NB4 (cell line): ENCODE measurements around the gene RGS17.
"Not testable (repeated sequence)": the region's sequence is repeated elsewhere in the genome, so short reads cannot be mapped to it uniquely, and the experiment has no call there.

Experiments used
- DNase-seq: peaks from one replicate; pipeline ENCODE4 v3.0.0; 2010; ENCODE audit warnings: low read depth
- H3K4me3 ChIP-seq: one replicate; pipeline ENCODE4 v1.5.1; 2011; ENCODE audit warnings: mild to moderate bottlenecking, low read depth, low read length, moderate library complexity
- MYC ChIP-seq: IDR thresholded peaks from 2 replicates; pipeline ENCODE4 v1.6.1; 2011; ENCODE audit warnings: low read depth, low read length
- POLR2A ChIP-seq: IDR thresholded peaks from 2 replicates; pipeline ENCODE4 v1.6.1; 2011; ENCODE audit warnings: mild to moderate bottlenecking; ENCODE audit not compliant: insufficient read length; ENCODE audit errors: extremely low read depth
- TF ChIP-seq, protein P1 (sequence below): IDR thresholded peaks from 2 replicates; pipeline ENCODE4 v1.6.1; 2011; ENCODE audit warnings: low read depth, low read length
- TF ChIP-seq, protein P2 (sequence below): IDR thresholded peaks from one replicate; pipeline ENCODE4 v1.5.1; 2012; ENCODE audit warnings: low read depth, low read length

Gene RGS17

DNA sequence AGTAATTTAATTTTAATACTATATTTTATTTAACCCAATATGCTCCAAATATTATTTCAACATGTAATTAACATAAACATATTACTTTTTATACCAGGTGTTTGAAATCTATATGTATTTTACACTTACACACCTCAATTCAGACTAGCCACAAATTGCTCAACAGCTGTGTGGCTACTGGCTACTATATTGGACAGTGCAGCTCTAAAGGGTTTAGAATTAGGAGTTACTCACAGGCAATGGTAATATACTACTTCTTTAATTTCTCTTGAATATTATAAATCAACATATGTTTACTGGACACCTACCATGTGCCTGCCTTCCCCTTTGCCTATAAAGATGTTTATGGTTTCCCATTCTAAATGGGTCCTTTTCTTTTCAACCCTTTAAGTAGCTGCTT, 130.8 kb downstream of the RGS17 start:
- peak overlapping the region; percentile 44 for H3K4me3 ChIP-seq
- no peak for DNase-seq
- no peak for TF ChIP-seq MYC
- TF ChIP-seq POLR2A = no peak
- TF ChIP-seq, protein P1, sequence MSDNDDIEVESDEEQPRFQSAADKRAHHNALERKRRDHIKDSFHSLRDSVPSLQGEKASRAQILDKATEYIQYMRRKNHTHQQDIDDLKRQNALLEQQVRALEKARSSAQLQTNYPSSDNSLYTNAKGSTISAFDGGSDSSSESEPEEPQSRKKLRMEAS = no peak
- TF ChIP-seq, protein P2, sequence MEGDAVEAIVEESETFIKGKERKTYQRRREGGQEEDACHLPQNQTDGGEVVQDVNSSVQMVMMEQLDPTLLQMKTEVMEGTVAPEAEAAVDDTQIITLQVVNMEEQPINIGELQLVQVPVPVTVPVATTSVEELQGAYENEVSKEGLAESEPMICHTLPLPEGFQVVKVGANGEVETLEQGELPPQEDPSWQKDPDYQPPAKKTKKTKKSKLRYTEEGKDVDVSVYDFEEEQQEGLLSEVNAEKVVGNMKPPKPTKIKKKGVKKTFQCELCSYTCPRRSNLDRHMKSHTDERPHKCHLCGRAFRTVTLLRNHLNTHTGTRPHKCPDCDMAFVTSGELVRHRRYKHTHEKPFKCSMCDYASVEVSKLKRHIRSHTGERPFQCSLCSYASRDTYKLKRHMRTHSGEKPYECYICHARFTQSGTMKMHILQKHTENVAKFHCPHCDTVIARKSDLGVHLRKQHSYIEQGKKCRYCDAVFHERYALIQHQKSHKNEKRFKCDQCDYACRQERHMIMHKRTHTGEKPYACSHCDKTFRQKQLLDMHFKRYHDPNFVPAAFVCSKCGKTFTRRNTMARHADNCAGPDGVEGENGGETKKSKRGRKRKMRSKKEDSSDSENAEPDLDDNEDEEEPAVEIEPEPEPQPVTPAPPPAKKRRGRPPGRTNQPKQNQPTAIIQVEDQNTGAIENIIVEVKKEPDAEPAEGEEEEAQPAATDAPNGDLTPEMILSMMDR = no peak

DNA sequence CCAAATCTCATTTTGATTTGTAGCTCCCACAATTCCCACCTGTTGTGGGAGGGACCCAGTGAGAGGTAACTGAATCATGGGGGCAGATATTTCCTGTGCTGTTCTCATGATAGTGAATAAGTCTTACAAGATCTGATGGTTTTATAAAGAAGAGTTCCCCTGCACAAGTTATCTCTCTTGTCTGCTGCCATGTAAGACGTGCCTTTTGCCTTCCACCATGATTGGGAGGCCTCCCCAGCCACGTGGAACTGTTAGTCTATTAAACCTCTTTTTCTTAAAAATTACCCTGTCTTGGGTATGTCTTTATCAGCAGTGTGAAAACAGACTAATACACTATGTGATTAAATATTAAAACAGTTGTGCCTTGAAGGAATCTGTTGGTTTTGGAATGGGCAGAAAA, 131.5 kb downstream of the RGS17 start:
- H3K4me3 ChIP-seq = peak overlapping the region; percentile 19

DNA sequence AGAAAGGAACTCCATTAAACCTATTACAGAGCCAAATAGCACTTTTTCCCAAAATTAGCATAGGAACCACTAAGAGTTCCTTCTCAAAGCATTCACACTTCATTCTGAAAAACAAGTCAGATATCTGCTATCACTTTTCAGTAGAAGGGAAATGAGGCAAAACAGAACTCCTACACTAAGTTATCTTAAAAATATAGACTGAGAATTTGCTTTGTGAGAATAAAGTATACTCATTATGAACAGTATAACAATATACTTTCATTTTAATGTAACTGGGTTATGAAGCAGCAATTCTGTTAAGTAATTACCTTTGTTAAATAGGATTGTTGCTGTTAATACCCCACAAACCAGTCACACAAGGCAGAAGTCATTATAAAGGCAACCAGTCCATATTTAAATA, 137.2 kb downstream of the RGS17 start:
- DNase-seq = no peak
- TF ChIP-seq, protein P1 = no peak
- TF ChIP-seq POLR2A = no peak
- TF ChIP-seq, protein P2 = no peak
- no peak for TF ChIP-seq MYC
- no peak overlapping the region for H3K4me3 ChIP-seq

More for the DNA sequence above, 131.5 kb downstream of the RGS17 start:
- not testable (repeated sequence) for DNase-seq

DNA sequence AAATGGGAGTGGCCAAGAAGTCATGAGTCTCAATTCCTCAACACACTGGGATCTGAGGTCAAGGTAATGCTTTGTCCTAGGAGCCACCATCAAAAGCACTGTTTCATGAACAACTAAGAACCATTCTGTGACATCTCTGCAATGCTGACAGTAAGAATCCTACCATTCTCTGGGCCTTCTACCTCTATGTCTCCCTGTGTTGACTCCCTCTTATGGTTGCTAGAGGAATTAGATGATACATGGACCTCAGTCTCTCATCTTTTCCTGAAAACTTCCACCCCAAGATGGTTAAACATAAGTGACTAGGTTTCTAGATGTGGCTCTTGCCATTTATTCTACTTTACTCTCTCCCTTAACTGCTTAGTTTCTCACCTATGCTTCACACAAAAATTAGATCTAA, 137.7 kb downstream of the RGS17 start:
- no peak overlapping the region for H3K4me3 ChIP-seq
- peak; percentile 33 for DNase-seq
- TF ChIP-seq, protein P2 = peak; percentile 26
- TF ChIP-seq, protein P1 = no peak

DNA sequence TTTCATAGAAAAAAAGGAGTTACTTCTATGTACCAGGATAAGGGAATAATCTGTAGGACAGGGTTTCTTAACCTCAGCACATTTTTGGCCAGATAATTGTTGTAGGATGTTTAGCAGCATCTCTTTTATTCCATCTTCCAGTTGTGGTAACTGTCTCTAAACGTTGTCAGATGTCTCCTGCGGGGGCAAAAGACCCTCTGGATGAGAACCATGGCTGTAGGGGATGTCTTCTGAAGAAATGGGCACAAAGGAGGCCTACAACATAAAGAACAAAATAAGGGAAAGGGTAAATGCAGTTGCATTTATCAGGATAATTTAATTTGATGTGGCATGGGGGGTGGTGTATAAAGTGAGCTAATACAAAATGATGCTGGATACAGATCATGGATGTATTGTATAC, 144.1 kb downstream of the RGS17 start:
- no peak for DNase-seq
- no peak overlapping the region for H3K4me3 ChIP-seq
- TF ChIP-seq, protein P1 = no peak
- no peak for TF ChIP-seq MYC
- no peak for TF ChIP-seq POLR2A
- TF ChIP-seq, protein P2 = no peak

DNA sequence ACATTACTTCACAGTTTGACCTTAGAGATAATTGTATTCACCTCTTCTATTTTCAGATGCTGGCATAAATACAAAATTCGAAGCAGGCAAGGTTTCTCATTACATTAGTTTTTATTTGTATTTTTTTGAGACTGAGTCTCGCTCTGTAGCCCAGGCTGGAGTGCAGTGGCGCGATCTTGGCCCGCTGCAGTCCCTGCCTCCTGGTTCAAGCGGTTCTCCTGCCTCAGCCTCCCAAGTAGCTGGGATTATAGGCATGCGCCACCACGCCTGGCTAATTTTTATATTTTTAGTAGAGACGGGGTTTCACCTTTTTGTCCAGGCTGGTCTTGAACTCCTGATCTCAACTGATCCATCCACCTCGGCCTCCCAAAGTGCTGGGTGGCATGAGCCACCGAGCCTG, 145.8 kb downstream of the RGS17 start:
- H3K4me3 ChIP-seq = peak overlapping the region; percentile 95
- DNase-seq = not testable (repeated sequence)

DNA sequence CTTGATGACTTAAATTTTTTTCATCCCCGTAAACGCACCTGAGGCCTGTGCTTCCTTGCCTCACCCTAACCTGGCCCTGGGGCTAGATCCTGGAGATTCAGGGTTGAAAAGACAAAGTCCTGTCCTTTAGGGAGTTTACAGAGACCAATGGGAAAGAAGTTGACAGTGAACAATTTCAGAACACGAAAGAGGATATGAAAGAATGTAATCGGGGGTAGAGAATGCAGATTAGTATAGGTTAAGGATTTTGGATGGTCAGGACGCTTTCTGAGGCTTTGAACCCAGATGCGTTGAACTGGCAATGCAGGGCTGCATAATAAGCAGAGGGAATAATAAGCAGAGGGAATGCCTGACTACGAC, 146.6 kb downstream of the RGS17 start:
- H3K4me3 ChIP-seq = peak overlapping the region; percentile 95
- DNase-seq = peak; percentile 26
- no peak for TF ChIP-seq POLR2A
- TF ChIP-seq, protein P1 = no peak
- TF ChIP-seq, protein P2 = no peak
- TF ChIP-seq MYC = no peak
